ENCODE measurements around the gene RHCG. TPM values are rescaled to one million over a fixed set of nuclear protein-coding genes. Genes with fewer than 3 reads are reported as not detected.

RHCG gene
- total and polyA plus RNA-seq, 2 donors (not counting 1 experiment from before 2014, with no cell fraction given): under 0.01 TPM; not detected in 1

DNA sequence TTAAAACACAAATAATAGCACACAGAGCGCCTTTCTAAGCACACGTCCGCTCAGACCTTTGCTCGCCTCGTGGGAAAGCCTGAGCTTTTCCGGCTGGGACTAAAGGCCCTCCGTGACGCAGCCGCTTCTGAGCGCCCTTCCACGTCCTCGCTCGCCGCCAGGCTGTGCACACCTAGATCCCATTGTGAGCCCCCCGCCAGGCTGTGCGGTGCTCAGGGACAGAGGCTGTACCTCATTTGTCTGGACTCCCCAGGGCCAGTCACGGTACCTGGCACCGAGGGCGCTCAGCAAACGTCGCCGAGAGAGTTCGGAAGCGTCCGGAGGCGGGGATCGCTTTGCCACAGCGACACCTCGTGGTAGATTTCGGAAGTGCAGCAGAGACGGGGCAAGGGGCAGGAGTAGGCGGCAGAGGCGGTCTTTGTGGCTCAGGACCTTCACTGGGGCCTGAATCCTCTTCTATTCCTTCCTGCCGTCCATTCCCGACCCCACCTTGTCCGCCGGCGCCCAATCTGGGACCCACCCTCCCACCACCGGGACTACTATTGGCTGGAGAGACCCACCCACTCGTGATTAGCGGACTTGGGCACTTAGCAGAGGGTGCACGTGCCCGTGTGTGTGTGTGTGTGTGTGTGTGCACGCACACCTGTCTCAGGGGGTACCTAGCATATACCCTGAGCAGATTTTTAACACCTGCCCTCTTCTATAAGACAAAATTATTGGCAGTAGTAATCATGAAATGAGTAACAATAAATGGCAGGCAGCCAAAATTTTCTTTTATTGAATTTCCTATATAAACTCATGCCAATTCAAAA, 65.6 kb downstream of the RHCG start:
- peak; percentile 41 to 57 for DNase-seq (ENCODE audit: low read depth in 2 of 2)
- no peak overlapping the region for H3K9ac ChIP-seq (ENCODE audit: insufficient read depth, low read length)

DNA sequence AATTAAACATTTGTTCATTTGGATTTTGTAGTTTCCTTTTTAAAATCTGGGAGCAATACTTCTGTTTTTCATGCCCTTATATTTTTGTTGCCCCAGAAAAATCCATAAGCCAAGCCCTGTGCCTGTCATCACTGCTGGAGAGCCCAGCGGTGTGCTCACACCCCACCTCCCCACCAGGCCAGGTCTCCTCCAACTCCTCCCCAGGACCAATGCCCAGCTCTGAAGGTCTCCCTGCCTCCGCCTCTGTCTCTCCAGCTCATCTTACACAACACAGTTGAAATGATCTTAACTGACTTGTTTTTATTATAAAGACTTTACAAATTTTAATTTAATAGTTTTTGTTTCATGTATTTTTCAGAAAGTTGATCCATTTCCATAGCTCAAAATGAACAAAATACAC, 66.4 kb downstream of the RHCG start:
- Histone ChIP-seq H3K9me3 (ENCODE audit: control insufficient read depth, insufficient read depth, low read depth, low read length) (no peaks in the 10 kb centered on the region), H3K27ac (ENCODE audit: insufficient read depth, low read length) (no peak overlapping the region), H2AFZ (ENCODE audit: low read length) (no peak overlapping the region), H3K4me3 (replicated peaks in 1 of 4; ENCODE audit: control extremely low read depth in 1 of 4, insufficient read depth in 1 of 4, low read depth in 3 of 4, low read length in 4 of 4) (no peak overlapping the region), H4K20me1 (ENCODE audit: control insufficient read depth, extremely low read depth, insufficient read depth, low read length) (no peaks in the 10 kb centered on the region), H3K27me3 (ENCODE audit: control insufficient read depth, insufficient read depth, low read length) (peaks cover 9% of the 10 kb centered on the region), H3K79me2 (ENCODE audit: control insufficient read depth, insufficient read depth, low read length) (no peaks in the 10 kb centered on the region), H3K9ac (ENCODE audit: insufficient read depth, low read length) (no peak overlapping the region), H3K4me1 (ENCODE audit: control insufficient read depth, extremely low read depth, insufficient read depth, low read length) (no peaks in the 10 kb centered on the region), H3K4me2 (ENCODE audit: extremely low read depth, insufficient read depth, low read length) (no peak overlapping the region), H3K36me3 (ENCODE audit: control insufficient read depth, insufficient read depth, low read length) (no peaks in the 10 kb centered on the region)
- TF ChIP-seq, protein P1, sequence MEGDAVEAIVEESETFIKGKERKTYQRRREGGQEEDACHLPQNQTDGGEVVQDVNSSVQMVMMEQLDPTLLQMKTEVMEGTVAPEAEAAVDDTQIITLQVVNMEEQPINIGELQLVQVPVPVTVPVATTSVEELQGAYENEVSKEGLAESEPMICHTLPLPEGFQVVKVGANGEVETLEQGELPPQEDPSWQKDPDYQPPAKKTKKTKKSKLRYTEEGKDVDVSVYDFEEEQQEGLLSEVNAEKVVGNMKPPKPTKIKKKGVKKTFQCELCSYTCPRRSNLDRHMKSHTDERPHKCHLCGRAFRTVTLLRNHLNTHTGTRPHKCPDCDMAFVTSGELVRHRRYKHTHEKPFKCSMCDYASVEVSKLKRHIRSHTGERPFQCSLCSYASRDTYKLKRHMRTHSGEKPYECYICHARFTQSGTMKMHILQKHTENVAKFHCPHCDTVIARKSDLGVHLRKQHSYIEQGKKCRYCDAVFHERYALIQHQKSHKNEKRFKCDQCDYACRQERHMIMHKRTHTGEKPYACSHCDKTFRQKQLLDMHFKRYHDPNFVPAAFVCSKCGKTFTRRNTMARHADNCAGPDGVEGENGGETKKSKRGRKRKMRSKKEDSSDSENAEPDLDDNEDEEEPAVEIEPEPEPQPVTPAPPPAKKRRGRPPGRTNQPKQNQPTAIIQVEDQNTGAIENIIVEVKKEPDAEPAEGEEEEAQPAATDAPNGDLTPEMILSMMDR (conservative IDR thresholded peaks at IDR 0.05 in 1 of 2, IDR thresholded peaks at IDR 0.05 in 1 of 2; ENCODE audit: low read depth in 1 of 2, low read length in 2 of 2): no peak
- no peak for TF ChIP-seq EZH2 (IDR thresholded peaks at IDR 0.05; ENCODE audit: low read length, missing control alignments)
- DNase-seq (ENCODE audit: low read depth in 2 of 2): no peak

More for the DNA sequence above, 65.6 kb downstream of the RHCG start:
- Histone ChIP-seq H3K4me3 (replicated peaks in 1 of 4; ENCODE audit: control extremely low read depth in 1 of 4, insufficient read depth in 1 of 4, low read depth in 3 of 4, low read length in 4 of 4) (peak overlapping the region; percentile 41 to 51 (median 47)), H4K20me1 (ENCODE audit: control insufficient read depth, extremely low read depth, insufficient read depth, low read length) (no peaks in the 10 kb centered on the region), H3K79me2 (ENCODE audit: control insufficient read depth, insufficient read depth, low read length) (no peaks in the 10 kb centered on the region), H2AFZ (ENCODE audit: low read length) (peak overlapping the region; percentile 75), H3K4me2 (ENCODE audit: extremely low read depth, insufficient read depth, low read length) (peak overlapping the region; percentile 95), H3K27ac (ENCODE audit: insufficient read depth, low read length) (no peak overlapping the region), H3K9me3 (ENCODE audit: control insufficient read depth, insufficient read depth, low read depth, low read length) (no peaks in the 10 kb centered on the region), H3K36me3 (ENCODE audit: control insufficient read depth, insufficient read depth, low read length) (no peaks in the 10 kb centered on the region), H3K4me1 (ENCODE audit: control insufficient read depth, extremely low read depth, insufficient read depth, low read length) (no peaks in the 10 kb centered on the region), H3K27me3 (ENCODE audit: control insufficient read depth, insufficient read depth, low read length) (peaks cover 12% of the 10 kb centered on the region)
- TF ChIP-seq EZH2 (IDR thresholded peaks at IDR 0.05; ENCODE audit: low read length, missing control alignments): no peak
- TF ChIP-seq, protein P1 (conservative IDR thresholded peaks at IDR 0.05 in 1 of 2, IDR thresholded peaks at IDR 0.05 in 1 of 2; ENCODE audit: low read depth in 1 of 2, low read length in 2 of 2): peak; percentile 93 to 94

DNA sequence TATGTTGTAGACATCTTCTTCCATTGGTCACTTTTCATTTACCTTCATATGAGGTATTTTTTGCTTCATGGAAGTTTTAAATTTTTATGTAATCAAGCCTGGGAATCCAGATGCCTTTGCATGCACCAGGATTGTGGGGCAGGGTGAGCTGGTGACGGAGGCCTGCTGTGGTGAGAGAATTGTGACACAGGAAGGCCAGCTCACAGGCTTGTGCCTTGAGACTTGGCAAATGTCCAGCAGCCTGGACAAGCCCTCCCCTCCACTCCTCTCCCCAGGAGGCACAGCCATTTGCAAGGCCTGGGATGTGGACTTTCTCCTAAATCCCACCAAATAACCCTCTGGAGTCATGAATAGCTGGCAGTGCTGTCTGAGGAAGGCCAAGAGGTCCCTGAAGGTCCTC, 67.4 kb downstream of the RHCG start:
- TF ChIP-seq, protein P1 (conservative IDR thresholded peaks at IDR 0.05 in 1 of 2, IDR thresholded peaks at IDR 0.05 in 1 of 2; ENCODE audit: low read depth in 1 of 2, low read length in 2 of 2): no peak
- TF ChIP-seq EZH2 (IDR thresholded peaks at IDR 0.05; ENCODE audit: low read length, missing control alignments): no peak
- H3K36me3 ChIP-seq (ENCODE audit: control insufficient read depth, insufficient read depth, low read length): no peaks in the 10 kb centered on the region
- no peaks in the 10 kb centered on the region for H3K9me3 ChIP-seq (ENCODE audit: control insufficient read depth, insufficient read depth, low read depth, low read length)
- no peak overlapping the region for H2AFZ ChIP-seq (ENCODE audit: low read length)
- no peak overlapping the region for H3K4me2 ChIP-seq (ENCODE audit: extremely low read depth, insufficient read depth, low read length)
- H3K79me2 ChIP-seq (ENCODE audit: control insufficient read depth, insufficient read depth, low read length): no peaks in the 10 kb centered on the region
- no peaks in the 10 kb centered on the region for H3K4me1 ChIP-seq (ENCODE audit: control insufficient read depth, extremely low read depth, insufficient read depth, low read length)
- no peak for DNase-seq (ENCODE audit: low read depth in 2 of 2)
- H4K20me1 ChIP-seq (ENCODE audit: control insufficient read depth, extremely low read depth, insufficient read depth, low read length): no peaks in the 10 kb centered on the region
- no peak overlapping the region for H3K27ac ChIP-seq (ENCODE audit: insufficient read depth, low read length)
- H3K4me3 ChIP-seq (replicated peaks in 1 of 4; ENCODE audit: control extremely low read depth in 1 of 4, insufficient read depth in 1 of 4, low read depth in 3 of 4, low read length in 4 of 4): no peak overlapping the region
- H3K27me3 ChIP-seq (ENCODE audit: control insufficient read depth, insufficient read depth, low read length): peaks cover 4% of the 10 kb centered on the region
- no peak overlapping the region for H3K9ac ChIP-seq (ENCODE audit: insufficient read depth, low read length)
